ENCODE results near the gene PITPNC1.

The PITPNC1 gene

GRCh38 chr17:67676305-67676704, 299.2 kb downstream of the PITPNC1 start:
- Histone ChIP-seq H3K23ac (ENCODE audit: low read length) (no peak overlapping the region), H3K27ac (ENCODE audit: low read depth, low read length) (no peak overlapping the region), H3K14ac (ENCODE audit: low read length) (no peak overlapping the region), H2AFZ (ENCODE audit: insufficient read depth, low read length, poor library complexity) (no peak overlapping the region), H3K4me1 (ENCODE audit: control insufficient read depth in 1 of 2, insufficient read depth in 2 of 2, low read length in 2 of 2) (no peaks in the 10 kb centered on the region), H3K36me3 (ENCODE audit: control insufficient read depth in 1 of 2, insufficient read depth in 2 of 2, low read length in 2 of 2) (no peaks in the 10 kb centered on the region), H2BK120ac (ENCODE audit: insufficient read depth, low read length, poor library complexity) (no peak overlapping the region), H3K9ac (ENCODE audit: low read length) (no peak overlapping the region), H4K12ac (ENCODE audit: low read depth, low read length) (no peak overlapping the region), H3K4me3 (ENCODE audit: low read depth, low read length) (no peak overlapping the region), H3K79me2 (ENCODE audit: control insufficient read depth, insufficient read depth, low read length, poor library complexity) (no peaks in the 10 kb centered on the region), H4K8ac (ENCODE audit: low read depth, low read length) (no peak overlapping the region), H3K4me2 (ENCODE audit: low read length) (no peak overlapping the region), H3K4ac (ENCODE audit: low read depth, low read length) (no peak overlapping the region), H2BK12ac (ENCODE audit: low read length) (no peak overlapping the region), H2BK5ac (ENCODE audit: low read depth, low read length, poor library complexity) (no peak overlapping the region), H4K91ac (ENCODE audit: low read depth, low read length) (no peak overlapping the region), H3K9me3 (ENCODE audit: insufficient read depth, low read depth, low read length) (no peaks in the 10 kb centered on the region), H3K18ac (ENCODE audit: low read length) (no peak overlapping the region), H3K79me1 (ENCODE audit: low read length) (no peaks in the 10 kb centered on the region), H2AK5ac (ENCODE audit: low read length) (no peak overlapping the region), H3K27me3 (ENCODE audit: insufficient read depth, low read length) (no peaks in the 10 kb centered on the region)
- no peak for DNase-seq
- WGBS (ENCODE audit: extremely low coverage, insufficient coverage, insufficient read length), result no CpG with 5 or more reads among the region's 4 CpGs

DNA sequence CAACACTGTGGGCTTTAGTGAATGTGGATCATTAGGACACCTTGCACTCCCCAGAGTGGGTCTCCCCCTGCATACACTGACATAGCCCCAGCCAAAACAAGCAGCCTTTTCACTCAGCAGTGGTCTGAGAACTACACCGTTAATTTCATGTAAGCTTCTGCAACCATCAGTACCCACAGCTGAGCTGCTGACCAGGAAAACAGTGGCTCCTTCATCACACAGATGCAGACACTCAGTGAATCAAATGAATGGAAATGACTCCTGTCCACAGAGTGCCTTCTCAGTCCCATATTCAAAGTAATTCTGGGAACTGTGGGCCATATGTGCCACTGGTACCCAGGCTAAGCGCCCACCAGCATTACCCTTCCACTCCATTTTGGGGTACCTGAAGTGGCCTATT, 301.3 kb downstream of the PITPNC1 start:
- Histone ChIP-seq H3K9me3 (ENCODE audit: insufficient read depth, low read depth, low read length) (no peaks in the 10 kb centered on the region), H4K91ac (ENCODE audit: low read depth, low read length) (no peak overlapping the region), H2BK120ac (ENCODE audit: insufficient read depth, low read length, poor library complexity) (no peak overlapping the region), H3K4me3 (ENCODE audit: low read depth, low read length) (no peak overlapping the region), H3K23ac (ENCODE audit: low read length) (no peak overlapping the region), H3K9ac (ENCODE audit: low read length) (no peak overlapping the region), H3K4me2 (ENCODE audit: low read length) (no peak overlapping the region), H2BK5ac (ENCODE audit: low read depth, low read length, poor library complexity) (no peak overlapping the region), H4K8ac (ENCODE audit: low read depth, low read length) (no peak overlapping the region), H3K79me2 (ENCODE audit: control insufficient read depth, insufficient read depth, low read length, poor library complexity) (no peaks in the 10 kb centered on the region), H3K4me1 (ENCODE audit: control insufficient read depth in 1 of 2, insufficient read depth in 2 of 2, low read length in 2 of 2) (no peaks in the 10 kb centered on the region), H3K14ac (ENCODE audit: low read length) (no peak overlapping the region), H2BK12ac (ENCODE audit: low read length) (no peak overlapping the region), H3K79me1 (ENCODE audit: low read length) (no peaks in the 10 kb centered on the region), H2AFZ (ENCODE audit: insufficient read depth, low read length, poor library complexity) (no peak overlapping the region), H3K36me3 (ENCODE audit: control insufficient read depth in 1 of 2, insufficient read depth in 2 of 2, low read length in 2 of 2) (no peaks in the 10 kb centered on the region), H3K4ac (ENCODE audit: low read depth, low read length) (no peak overlapping the region), H3K27me3 (ENCODE audit: insufficient read depth, low read length) (no peaks in the 10 kb centered on the region), H3K27ac (ENCODE audit: low read depth, low read length) (no peak overlapping the region), H3K18ac (ENCODE audit: low read length) (no peak overlapping the region), H4K12ac (ENCODE audit: low read depth, low read length) (no peak overlapping the region), H2AK5ac (ENCODE audit: low read length) (no peak overlapping the region)
- WGBS (ENCODE audit: extremely low coverage, insufficient coverage, insufficient read length), result no CpG with 5 or more reads among the region's 2 CpGs
- DNase-seq, result no peak

GRCh38 chr17:67679225-67679624, 302.1 kb downstream of the PITPNC1 start:
- H3K4ac ChIP-seq (ENCODE audit: low read depth, low read length), result no peak overlapping the region

DNA sequence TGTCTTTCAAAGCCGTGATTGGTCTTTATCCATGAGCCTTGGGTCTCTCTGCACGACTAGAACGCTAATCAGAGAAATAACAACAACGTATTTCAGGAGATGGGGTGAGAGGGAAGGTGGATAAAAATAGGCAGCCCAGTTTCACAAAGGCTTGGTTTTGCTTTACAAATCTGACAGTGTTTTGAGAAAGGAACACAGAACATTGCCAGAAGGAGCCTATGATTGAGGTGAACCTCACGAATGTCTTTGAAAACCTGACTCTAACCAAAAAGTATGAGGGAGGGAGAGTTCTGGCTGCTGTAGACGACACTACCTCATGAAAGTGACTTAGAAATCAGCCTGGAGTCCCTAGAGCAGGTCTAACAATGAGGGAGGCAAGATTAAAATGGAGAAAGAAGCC, 302.6 kb downstream of the PITPNC1 start:
- H3K9me3 ChIP-seq (ENCODE audit: insufficient read depth, low read depth, low read length), result no peaks in the 10 kb centered on the region
- H2AK5ac ChIP-seq (ENCODE audit: low read length), result no peak overlapping the region
- H2BK5ac ChIP-seq (ENCODE audit: low read depth, low read length, poor library complexity), result no peak overlapping the region
- no peak overlapping the region for H4K91ac ChIP-seq (ENCODE audit: low read depth, low read length)
- no peak overlapping the region for H3K27ac ChIP-seq (ENCODE audit: low read depth, low read length)
- H3K4me2 ChIP-seq (ENCODE audit: low read length), result no peak overlapping the region
- no peak overlapping the region for H2AFZ ChIP-seq (ENCODE audit: insufficient read depth, low read length, poor library complexity)
- no peak overlapping the region for H2BK120ac ChIP-seq (ENCODE audit: insufficient read depth, low read length, poor library complexity)
- no peak overlapping the region for H2BK12ac ChIP-seq (ENCODE audit: low read length)
- H3K14ac ChIP-seq (ENCODE audit: low read length), result no peak overlapping the region
- H3K4me3 ChIP-seq (ENCODE audit: low read depth, low read length), result no peak overlapping the region
- no peak for DNase-seq
- H3K4me1 ChIP-seq (ENCODE audit: control insufficient read depth in 1 of 2, insufficient read depth in 2 of 2, low read length in 2 of 2), result no peaks in the 10 kb centered on the region
- WGBS (ENCODE audit: extremely low coverage, insufficient coverage, insufficient read length), result no CpG with 5 or more reads among the region's 6 CpGs
- no peak overlapping the region for H4K12ac ChIP-seq (ENCODE audit: low read depth, low read length)
- H3K36me3 ChIP-seq (ENCODE audit: control insufficient read depth in 1 of 2, insufficient read depth in 2 of 2, low read length in 2 of 2), result no peaks in the 10 kb centered on the region
- H3K79me2 ChIP-seq (ENCODE audit: control insufficient read depth, insufficient read depth, low read length, poor library complexity), result no peaks in the 10 kb centered on the region
- H4K8ac ChIP-seq (ENCODE audit: low read depth, low read length), result no peak overlapping the region
- no peak overlapping the region for H3K4ac ChIP-seq (ENCODE audit: low read depth, low read length)
- no peak overlapping the region for H3K23ac ChIP-seq (ENCODE audit: low read length)
- no peaks in the 10 kb centered on the region for H3K79me1 ChIP-seq (ENCODE audit: low read length)
- H3K27me3 ChIP-seq (ENCODE audit: insufficient read depth, low read length), result no peaks in the 10 kb centered on the region
- no peak overlapping the region for H3K9ac ChIP-seq (ENCODE audit: low read length)
- no peak overlapping the region for H3K18ac ChIP-seq (ENCODE audit: low read length)

More at GRCh38 chr17:67679225-67679624, 302.1 kb downstream of the PITPNC1 start:
- Histone ChIP-seq H3K4me3 (ENCODE audit: low read depth, low read length) (no peak overlapping the region), H2BK120ac (ENCODE audit: insufficient read depth, low read length, poor library complexity) (no peak overlapping the region), H4K8ac (ENCODE audit: low read depth, low read length) (no peak overlapping the region), H3K79me1 (ENCODE audit: low read length) (no peaks in the 10 kb centered on the region), H3K79me2 (ENCODE audit: control insufficient read depth, insufficient read depth, low read length, poor library complexity) (no peaks in the 10 kb centered on the region), H2BK5ac (ENCODE audit: low read depth, low read length, poor library complexity) (no peak overlapping the region), H2AFZ (ENCODE audit: insufficient read depth, low read length, poor library complexity) (no peak overlapping the region), H3K14ac (ENCODE audit: low read length) (no peak overlapping the region), H3K4me1 (ENCODE audit: control insufficient read depth in 1 of 2, insufficient read depth in 2 of 2, low read length in 2 of 2) (no peaks in the 10 kb centered on the region), H2AK5ac (ENCODE audit: low read length) (no peak overlapping the region), H3K27me3 (ENCODE audit: insufficient read depth, low read length) (no peaks in the 10 kb centered on the region), H3K18ac (ENCODE audit: low read length) (no peak overlapping the region), H4K12ac (ENCODE audit: low read depth, low read length) (no peak overlapping the region), H3K9me3 (ENCODE audit: insufficient read depth, low read depth, low read length) (no peaks in the 10 kb centered on the region), H3K4me2 (ENCODE audit: low read length) (no peak overlapping the region), H3K9ac (ENCODE audit: low read length) (no peak overlapping the region), H3K23ac (ENCODE audit: low read length) (no peak overlapping the region), H3K27ac (ENCODE audit: low read depth, low read length) (no peak overlapping the region), H2BK12ac (ENCODE audit: low read length) (no peak overlapping the region), H3K36me3 (ENCODE audit: control insufficient read depth in 1 of 2, insufficient read depth in 2 of 2, low read length in 2 of 2) (no peaks in the 10 kb centered on the region), H4K91ac (ENCODE audit: low read depth, low read length) (no peak overlapping the region)
- no CpG with 5 or more reads among the region's 2 CpGs for WGBS (ENCODE audit: extremely low coverage, insufficient coverage, insufficient read length)
- no peak for DNase-seq
